GM21717 (cell line): Measurements from ENCODE around the gene ARL3.
"Not testable (repeated sequence)": the region's sequence is repeated elsewhere in the genome, so short reads cannot be mapped to it uniquely, and the experiment has no call there.

Experiments used
- ATAC-seq: cut with Tn5 transposase; IDR thresholded peaks from one replicate; pipeline ENCODE4 v1.9.1; 2021; ENCODE audit warnings: mild to moderate bottlenecking, moderate library complexity; ENCODE audit not compliant: unreplicated experiment

ARL3 gene

DNA sequence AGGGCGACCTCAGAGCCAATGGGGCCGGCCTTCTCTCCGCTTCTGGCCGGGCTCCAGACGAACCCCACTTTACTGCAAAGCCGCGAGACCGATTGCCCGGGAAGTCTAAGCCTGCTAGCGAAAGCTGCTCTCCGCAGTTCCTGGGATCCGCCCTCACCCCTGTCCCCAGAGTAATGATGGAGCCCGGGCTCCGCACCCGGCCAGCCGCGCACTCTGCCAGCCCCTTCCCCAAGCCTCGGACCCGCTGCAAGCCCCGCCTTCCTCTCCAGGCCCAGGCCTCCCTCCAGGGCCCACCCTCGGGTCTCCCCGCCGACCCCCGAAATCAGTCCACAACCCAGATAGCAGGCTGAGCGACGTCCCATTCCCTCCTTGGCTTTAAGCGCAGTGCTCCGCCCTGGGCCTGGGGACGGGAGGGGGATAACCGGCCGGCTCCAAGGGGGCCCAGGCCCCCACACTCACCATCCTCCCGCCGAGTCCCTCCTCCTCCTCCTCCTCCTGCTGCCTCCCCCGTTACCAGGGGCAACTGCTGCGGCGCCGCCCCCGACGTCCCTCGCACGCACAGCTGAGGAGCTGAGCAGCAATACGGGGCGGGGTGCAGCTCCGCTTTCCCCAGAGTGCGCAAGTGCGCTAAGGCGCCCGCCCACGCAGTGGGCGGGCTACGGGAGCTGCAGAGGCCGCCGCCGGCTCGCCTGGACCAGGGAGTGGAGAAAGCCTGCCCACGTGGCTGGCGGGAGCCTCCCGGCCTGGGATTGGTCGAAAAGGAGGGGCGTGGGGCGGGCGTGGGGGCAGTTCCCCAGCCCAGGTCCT, at the start of gene ARL3:
TSS of gene ARL3 (minus strand) at position 584 of the 807 bp plus-strand sequence. CDS start at position 462, 122 bp downstream.
- peak; percentile 74 for ATAC-seq

DNA sequence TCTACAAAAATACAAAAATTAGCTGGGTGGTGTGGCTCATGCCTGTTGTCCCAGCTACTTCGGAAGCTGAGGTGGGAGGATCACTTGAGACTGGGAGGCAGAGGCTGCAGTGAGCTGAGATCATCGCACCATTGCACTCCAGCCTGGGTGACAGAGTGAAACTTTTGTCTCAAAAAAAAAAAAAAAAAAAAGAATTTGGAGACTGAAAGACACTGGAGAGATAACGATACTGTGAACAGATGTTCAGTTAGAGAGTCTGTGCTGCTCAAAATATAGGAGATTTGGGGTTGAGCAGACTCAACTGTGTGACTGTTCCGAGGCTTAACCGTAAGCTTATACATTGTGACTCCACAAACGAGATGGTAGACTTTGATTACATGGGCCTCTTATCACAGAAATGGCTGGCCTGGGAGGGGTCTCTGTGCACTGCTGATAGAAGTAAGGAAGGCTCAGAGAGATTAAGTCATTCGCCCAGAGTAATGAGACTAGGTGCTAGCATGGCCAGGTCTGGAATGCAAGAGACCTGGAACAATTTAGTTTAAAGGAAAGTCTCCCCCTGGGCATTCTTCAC, 48.9 kb upstream of the ARL3 start:
- no peak for ATAC-seq

GRCh38 chr10:102762401-102763015, 48.3 kb upstream of the ARL3 start:
- no peak for ATAC-seq

- no peak for ATAC-seq
Measured at GRCh38 chr10:102761981-102762380, 47.8 kb upstream of the ARL3 start.

DNA sequence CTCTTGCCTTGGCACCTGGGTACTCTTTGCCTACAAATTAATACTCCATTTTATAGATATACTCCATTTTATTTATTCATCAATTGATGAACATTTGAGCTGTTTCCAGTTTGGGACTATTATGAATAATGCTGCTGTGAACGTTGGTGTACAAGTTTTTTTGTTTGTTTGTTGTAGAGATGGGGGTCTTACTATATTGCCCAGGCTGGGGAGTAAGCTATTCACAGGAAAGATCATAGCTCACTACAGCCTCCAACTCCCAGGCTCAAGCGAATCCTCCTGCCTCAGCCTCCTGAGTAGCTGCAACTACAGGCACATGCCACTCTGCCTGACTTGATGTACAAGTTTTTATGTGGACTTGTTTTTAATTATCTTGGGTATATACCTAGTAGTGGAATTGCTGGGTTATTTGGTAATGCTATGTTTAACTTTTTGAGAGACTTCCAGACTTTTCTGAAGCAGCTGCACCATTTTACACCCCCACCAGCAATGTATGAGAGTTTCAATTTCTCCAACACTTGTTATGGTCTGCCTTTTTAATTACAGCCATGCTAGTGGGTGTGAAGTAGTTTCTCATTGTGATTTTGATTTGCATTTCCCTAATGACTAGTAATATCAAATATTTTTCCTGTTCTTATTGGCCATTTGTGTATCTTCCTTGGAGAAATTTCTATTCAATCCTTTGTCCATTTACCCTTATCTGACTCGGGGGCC, 45.5 kb upstream of the ARL3 start:
- no peak for ATAC-seq

DNA sequence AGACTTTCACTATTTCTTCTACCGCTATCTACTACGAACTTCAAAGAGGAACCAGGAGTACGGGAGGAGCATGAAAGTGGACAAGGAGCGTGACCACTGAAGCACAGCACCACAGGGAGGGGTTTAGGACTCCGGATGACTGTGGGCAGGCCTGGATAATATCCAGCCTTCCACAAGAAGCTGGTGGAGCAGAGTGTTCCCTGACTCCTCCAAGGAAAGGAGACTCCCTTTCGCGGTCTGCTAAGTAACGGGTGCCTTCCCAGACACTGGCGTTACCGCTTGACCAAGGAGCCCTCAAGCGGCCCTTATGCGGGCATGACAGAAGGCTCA, 44.7 kb upstream of the ARL3 start:
- not testable (repeated sequence) for ATAC-seq

- no peak for ATAC-seq
Measured at GRCh38 chr10:102758240-102758932, 44.2 kb upstream of the ARL3 start.

GRCh38 chr10:102757323-102757722, 43.1 kb upstream of the ARL3 start:
- no peak for ATAC-seq

DNA sequence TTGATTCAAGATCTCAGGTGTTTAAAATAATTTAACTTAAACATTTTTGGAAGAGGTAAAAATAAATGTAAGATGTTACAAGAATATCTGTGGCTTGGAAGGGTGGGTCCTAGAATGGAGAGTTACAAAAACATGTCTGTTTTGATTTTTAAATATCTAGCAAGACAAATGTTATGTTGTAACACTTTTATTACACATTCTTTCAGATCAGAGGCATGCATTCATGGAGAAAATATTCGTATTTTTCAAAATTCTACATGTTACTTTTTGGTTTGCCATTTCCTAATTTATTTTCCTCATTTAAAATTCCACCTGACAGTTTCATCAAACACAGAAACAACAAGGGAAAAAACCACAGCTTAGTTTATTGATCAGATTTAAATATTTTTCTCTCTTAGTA, 39.5 kb upstream of the ARL3 start:
- no peak for ATAC-seq

- no peak for ATAC-seq
Measured at GRCh38 chr10:102752934-102753664, 38.9 kb upstream of the ARL3 start.

DNA sequence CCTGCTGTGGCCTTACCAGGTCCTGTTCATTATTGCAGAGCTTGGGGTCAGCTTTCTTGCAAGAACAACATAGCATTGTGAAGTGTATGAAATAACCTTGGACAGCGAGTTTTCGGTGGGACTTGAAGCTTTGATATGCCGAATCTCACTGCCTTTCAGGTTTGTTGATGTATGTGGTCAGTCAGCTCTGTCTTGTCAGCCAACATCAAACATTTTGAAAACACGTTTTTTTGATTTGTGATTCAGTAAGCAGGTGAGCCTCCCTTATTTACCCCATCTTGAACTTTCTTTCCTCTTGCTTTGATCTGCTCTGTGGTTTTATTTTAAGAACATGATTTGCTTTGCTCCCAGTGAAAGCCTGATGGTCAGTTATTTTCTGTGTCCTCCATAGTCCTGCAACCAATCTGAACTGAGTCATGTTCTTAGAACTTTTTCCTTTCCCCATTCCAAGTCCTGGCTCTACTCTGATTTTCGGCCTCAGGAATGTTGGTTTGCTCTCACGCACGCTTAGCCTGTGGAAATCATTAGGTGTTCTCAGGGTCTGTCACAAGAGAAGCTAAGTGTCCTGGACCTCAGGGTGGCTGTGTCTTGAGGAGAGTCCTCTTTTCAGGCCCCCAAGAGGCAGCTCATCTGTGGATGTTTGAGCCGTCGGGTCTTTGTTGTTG, 38.2 kb upstream of the ARL3 start:
- ATAC-seq = no peak

- no peak for ATAC-seq
Measured at GRCh38 chr10:102745157-102745556, 31.0 kb upstream of the ARL3 start.

DNA sequence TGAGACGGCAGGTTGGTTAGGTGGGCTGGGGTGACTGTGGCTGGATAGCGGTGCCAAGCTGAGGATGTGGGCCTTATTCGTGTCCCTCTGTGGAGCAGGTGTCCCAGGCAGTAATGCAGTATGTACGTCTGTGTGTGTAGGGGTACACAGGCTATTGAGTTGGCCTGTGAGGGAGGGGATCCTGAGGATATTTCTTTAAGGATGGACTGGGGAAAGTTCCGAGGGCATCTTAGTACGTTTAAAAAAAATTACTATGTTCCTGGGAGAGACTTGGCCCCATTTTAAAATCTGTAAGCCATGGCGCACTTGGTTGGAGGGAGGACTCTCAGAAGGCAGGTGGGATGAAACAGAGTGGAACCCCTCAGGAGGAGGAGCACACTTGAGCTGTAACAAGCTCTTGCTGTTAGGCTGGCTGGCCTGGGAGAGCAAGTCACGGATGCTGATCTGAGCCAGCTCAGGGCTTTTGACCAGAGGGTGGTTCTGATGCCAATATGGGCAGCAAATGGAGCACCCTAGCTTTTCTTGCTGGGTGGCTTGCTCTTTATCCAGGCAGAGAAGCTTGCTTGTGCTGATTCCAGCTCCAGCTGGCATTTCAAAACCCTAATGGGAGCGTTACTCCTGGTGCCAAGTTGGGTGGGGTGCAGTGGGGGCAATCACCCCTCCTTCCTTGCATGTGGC, 30.3 kb upstream of the ARL3 start:
- ATAC-seq = no peak

DNA sequence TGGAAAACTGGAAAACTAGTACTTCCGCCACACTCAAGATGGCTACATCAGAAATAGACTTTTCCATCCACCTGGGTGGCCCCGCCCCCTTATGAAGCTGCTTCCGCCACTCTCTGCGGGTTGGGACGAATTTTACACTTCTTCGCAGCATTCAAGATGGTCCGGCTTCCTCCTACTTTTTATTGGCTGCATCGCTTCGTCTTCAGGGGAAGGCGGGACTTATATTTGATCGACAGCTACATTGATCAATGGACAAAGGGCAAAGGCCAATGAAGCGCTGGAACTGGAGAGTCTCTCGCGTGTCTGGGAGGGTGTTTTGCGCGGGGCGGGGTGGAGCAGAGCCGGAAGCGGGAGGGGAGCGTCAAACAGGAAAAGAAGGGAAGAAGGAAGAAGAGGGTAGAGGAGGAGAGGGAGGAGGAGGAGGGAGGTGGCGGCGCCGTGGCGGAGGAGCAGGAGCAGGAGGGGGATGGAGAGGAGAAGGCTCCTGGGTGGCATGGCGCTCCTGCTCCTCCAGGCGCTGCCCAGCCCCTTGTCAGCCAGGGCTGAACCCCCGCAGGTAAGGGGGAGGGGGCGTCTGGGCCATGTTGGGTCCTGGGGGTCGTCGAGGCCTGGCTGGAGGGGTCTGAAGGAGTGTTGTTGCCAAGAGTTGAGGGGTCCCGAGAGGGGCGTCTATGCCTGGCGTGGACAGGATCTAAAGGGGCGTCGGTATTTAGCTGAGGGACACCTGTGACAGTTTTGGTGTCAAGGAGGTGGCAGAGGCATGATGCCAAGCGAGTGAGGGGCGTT, 29.6 kb upstream of the ARL3 start, which contains the start of gene WBP1L:
TSS of gene WBP1L (plus strand) at position 361 of the 786 bp plus-strand sequence. CDS start at position 467, 106 bp downstream.
- peak; percentile 96 for ATAC-seq

DNA sequence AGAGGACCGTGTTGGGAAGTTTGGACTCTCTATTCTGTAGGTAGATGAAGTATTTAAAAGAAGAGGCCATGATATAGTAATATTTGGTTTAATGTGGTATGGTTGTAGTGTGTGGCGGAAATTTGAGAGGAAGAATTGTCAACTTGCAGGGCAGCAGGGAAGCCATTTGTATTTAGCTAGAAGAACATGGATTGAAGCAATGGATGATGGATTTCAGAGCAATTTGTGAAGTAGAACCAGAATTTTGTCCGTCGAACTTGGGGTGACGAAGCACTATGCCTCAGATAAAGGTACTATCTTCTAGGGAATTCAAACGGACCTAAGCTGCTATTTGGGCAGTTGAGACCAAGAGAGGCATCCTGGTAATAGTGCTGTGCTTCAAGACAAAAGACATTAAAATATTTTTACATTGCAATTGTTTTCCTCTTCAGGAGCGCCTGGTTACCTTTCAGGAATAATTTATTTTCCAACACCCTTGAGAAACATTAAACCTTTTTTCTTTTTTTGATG, 28.9 kb upstream of the ARL3 start:
- ATAC-seq = no peak

- ATAC-seq = not testable (repeated sequence)
Measured at GRCh38 chr10:102742313-102742712, 28.1 kb upstream of the ARL3 start.

GRCh38 chr10:102741726-102742237, 27.6 kb upstream of the ARL3 start:
- ATAC-seq = no peak

- no peak for ATAC-seq
Measured at GRCh38 chr10:102740229-102740628, 26.0 kb upstream of the ARL3 start.
